Endothelial cell of umbilical vein (primary cell): ENCODE measurements around the gene QRICH2. TPM values are rescaled to one million over a fixed set of nuclear protein-coding genes. Genes with fewer than 3 reads are reported as not detected.
"Not testable (repeated sequence)": the region's sequence is repeated elsewhere in the genome, so short reads cannot be mapped to it uniquely, and the experiment has no call there.

ENCODE experiments used
- BruUV-seq: library from RNA; stranded (reverse); fragments of 400-500 nt; replicated peaks from 2 replicates; lab custom pipeline; 2021; lab: Mats Ljungman, UMichigan
- CTCF ChIA-PET: fragments of 300-600, 350-600 bp; sonication (Branson Sonifier 250); formaldehyde crosslinking; loops from one replicate; lab custom pipeline; 2021; ENCODE audit warnings: antibody characterized with exemption, inconsistent platforms; lab: Charles Lee
- POLR2A ChIA-PET: fragments of 300-600, 350-600 bp; sonication (Branson Sonifier 250); formaldehyde crosslinking; loops from one replicate; lab custom pipeline; 2021; ENCODE audit warnings: antibody characterized with exemption, inconsistent platforms; lab: Charles Lee
- DNase-seq: peaks from one replicate; pipeline ENCODE4 v3.0.0-alpha.2; 2011; ENCODE audit warnings: low read depth, low spot score
- FAIRE-seq: peaks from 2 replicates; lab custom pipeline; 2011; peaks lifted over from hg19 to GRCh38; lab: Jason Lieb, UNC
- H2AFZ ChIP-seq: 2 replicates; pipeline ENCODE4 v1.6.0; 2012; ENCODE audit warnings: low read depth, low read length, control low read depth, inconsistent platforms
- H3K27ac ChIP-seq: 2 replicates; pipeline ENCODE4 v1.5.1; 2011; ENCODE audit warnings: low read depth, mild to moderate bottlenecking, control low read depth, low read length, moderate library complexity; ENCODE audit not compliant: insufficient read depth
- H3K27me3 ChIP-seq, 2 experiments: 2 replicates each; pipeline versions ENCODE4 v1.6.0 to v1.6.1; 2011; ENCODE audit warnings: low read length in 2 of 2, mixed read lengths in 1 of 2; ENCODE audit not compliant: control insufficient read depth in 2 of 2, insufficient read depth in 2 of 2
- H3K36me3 ChIP-seq, 2 experiments: 2 replicates in 1 of 2; 3 replicates in 1 of 2; pipeline ENCODE4 v1.5.1; 2011; ENCODE audit warnings: low read length in 2 of 2, mild to moderate bottlenecking in 1 of 2, moderate library complexity in 1 of 2; ENCODE audit not compliant: control insufficient read depth in 2 of 2, insufficient read depth in 2 of 2; ENCODE audit errors: extremely low read depth in 1 of 2
- H3K4me1 ChIP-seq: 3 replicates; pipeline ENCODE4 v1.5.1; 2011; ENCODE audit warnings: mild to moderate bottlenecking, low read length; ENCODE audit not compliant: control insufficient read depth, insufficient read depth; ENCODE audit errors: extremely low read depth
- H3K4me2 ChIP-seq: 2 replicates; pipeline ENCODE4 v1.6.1; 2011; ENCODE audit warnings: low read length, control low read depth, mixed read lengths; ENCODE audit not compliant: insufficient read depth
- H3K4me3 ChIP-seq, 3 experiments: fragments of 200-600 bp in 1 of 3; sonication (generic), shearing (Covaris generic) in 1 of 3; replicated peaks in 1 of 3; 2 replicates each; pipeline ENCODE4 v1.5.1; 2011 to 2016; ENCODE audit warnings: control low read depth in 3 of 3, low read length in 3 of 3, mild to moderate bottlenecking in 2 of 3, inconsistent platforms in 1 of 3, low read depth in 1 of 3, moderate library complexity in 1 of 3; ENCODE audit not compliant: insufficient read depth in 1 of 3
- H3K79me2 ChIP-seq: 2 replicates; pipeline ENCODE4 v1.6.0; 2012; ENCODE audit warnings: low read length, inconsistent platforms; ENCODE audit not compliant: control insufficient read depth, insufficient read depth
- H3K9ac ChIP-seq: replicated peaks from 2 replicates; pipeline ENCODE3; 2011; ENCODE audit warnings: low read length, control low read depth; ENCODE audit not compliant: insufficient read depth; ENCODE audit errors: extremely low read depth
- H3K9me1 ChIP-seq: replicated peaks from 3 replicates; pipeline ENCODE4 v1.6.0; 2011; ENCODE audit warnings: mild to moderate bottlenecking, low read length; ENCODE audit not compliant: control insufficient read depth, insufficient read depth; ENCODE audit errors: extremely low read depth
- H3K9me3 ChIP-seq: replicated peaks from 2 replicates; pipeline ENCODE4 v1.5.1; 2012; ENCODE audit warnings: low read length, inconsistent platforms; ENCODE audit not compliant: control insufficient read depth, insufficient read depth
- H4K20me1 ChIP-seq: replicated peaks from 2 replicates; pipeline ENCODE3; 2011; ENCODE audit warnings: mild to moderate bottlenecking, low read length; ENCODE audit not compliant: control insufficient read depth, insufficient read depth; ENCODE audit errors: extremely low read depth
- CTCF ChIP-seq, 2 donors: IDR thresholded peaks; 1 replicate in 1 of 2; 2 replicates in 1 of 2; pipeline ENCODE4 v1.5.1; 2011; ENCODE audit warnings: low read length in 2 of 2, mild to moderate bottlenecking in 2 of 2, moderate library complexity in 2 of 2, control low read depth in 1 of 2, inconsistent platforms in 1 of 2, low read depth in 1 of 2; ENCODE audit not compliant: insufficient read depth in 1 of 2; ENCODE audit errors: extremely low read depth in 1 of 2
- EZH2 ChIP-seq: IDR thresholded peaks from 2 replicates; pipeline ENCODE4 v1.6.1; 2012; ENCODE audit warnings: borderline replicate concordance, low read depth, mild to moderate bottlenecking, moderate library complexity, low read length, inconsistent platforms; ENCODE audit not compliant: severe bottlenecking
- FOS ChIP-seq: IDR thresholded peaks from 2 replicates; pipeline ENCODE4 v1.6.1; 2011; ENCODE audit warnings: mild to moderate bottlenecking, low read length, moderate library complexity, borderline replicate concordance; ENCODE audit not compliant: insufficient read depth
- GATA2 ChIP-seq: IDR thresholded peaks from 2 replicates; pipeline ENCODE4 v1.7.0; 2011; ENCODE audit warnings: low read depth, mild to moderate bottlenecking, moderate library complexity, mixed read lengths, low read length; ENCODE audit not compliant: insufficient read length, insufficient read depth
- JUN ChIP-seq: IDR thresholded peaks from 2 replicates; pipeline ENCODE4 v1.6.1; 2011; ENCODE audit warnings: borderline replicate concordance, low read depth; ENCODE audit not compliant: insufficient read length, insufficient read depth
- MYC ChIP-seq: IDR thresholded peaks from one replicate; pipeline ENCODE4 v1.6.1; 2011; ENCODE audit warnings: mild to moderate bottlenecking, low read depth, low read length
- POLR2A ChIP-seq: IDR thresholded peaks from 2 replicates; pipeline ENCODE4 v1.6.1; 2012; ENCODE audit warnings: low read depth, mild to moderate bottlenecking, control low read depth, low read length
- POLR2AphosphoS5 ChIP-seq: IDR thresholded peaks from 2 replicates; pipeline ENCODE4 v1.6.1; 2012; ENCODE audit warnings: low read depth, mild to moderate bottlenecking, control low read depth, low read length, moderate library complexity; ENCODE audit not compliant: insufficient read depth
- dilution Hi-C: fragments of 300-500 bp; cut with MboI; formaldehyde crosslinking; loops from one replicate; pipeline ENCODE4 v1.15.0; 2019; ENCODE audit warnings: low sequenced_read_pairs; ENCODE audit not compliant: extremely low pct_ligation_motif_present
- intact Hi-C: fragments of 100-400 bp; cut with micrococcal nuclease; formaldehyde crosslinking; loops from one replicate; pipeline ENCODE4 v1.10.0; 2022
- polyA plus RNA-seq, 4 experiments: library from polyadenylated mRNA; depleted of rRNA in 3 of 4; stranded (reverse) in 3 of 4; unstranded in 1 of 4; fragments of >200 nt; gene quantifications; 2 replicates each; pipeline versions ENCODE4 v1.2.1 to v1.2.3, GENCODE V29; 2011 to 2012; ENCODE audit warnings: missing spikeins in 1 of 4
- total RNA-seq: library from RNA; stranded (reverse); gene quantifications from 2 replicates; pipeline ENCODE4 v1.2.3, GENCODE V29; 2021
- TF ChIP-seq, protein P1 (sequence below): IDR thresholded peaks from 2 replicates; pipeline ENCODE4 v1.6.1; 2011; ENCODE audit not compliant: insufficient read depth, insufficient read length

QRICH2 gene
- total and polyA plus RNA-seq, 2 donors (not counting 3 experiments of a cell fraction or from before 2014, with no cell fraction given) = 6.7 to 9.6 TPM

- POLR2A ChIA-PET = no interaction called here
- Histone ChIP-seq H2AFZ (no peak overlapping the region), H3K27me3 (no peaks in the 10 kb centered on the region), H3K4me2 (no peak overlapping the region), H3K9me1 (no peaks in the 10 kb centered on the region), H3K4me3 (no peak overlapping the region), H3K79me2 (no peaks in the 10 kb centered on the region), H3K27ac (no peak overlapping the region), H3K36me3 (peaks cover 7 to 8% of the 10 kb centered on the region in 2 experiments), H3K9me3 (no peaks in the 10 kb centered on the region), H4K20me1 (no peaks in the 10 kb centered on the region), H3K9ac (no peak overlapping the region), H3K4me1 (no peaks in the 10 kb centered on the region)
- CTCF ChIA-PET = interaction anchor here (0.8 to 4.2 kb wide), 5 partner anchors 10 to 91 kb away, joined by 3 to 24 read pairs (median 3); partner anchors contain the start of gene SPHK1
- intact Hi-C loops (no loop called here), dilution Hi-C loops (no loop called here)
- FAIRE-seq = no peak
- no TSS peak for BruUV-seq
- TF ChIP-seq CTCF (IDR thresholded peaks at IDR 0.05; ENCODE audit: extremely low read depth in 1 of 2, insufficient read depth in 1 of 2, low read depth in 1 of 2, low read length in 2 of 2) (no peak), POLR2A (no peak), FOS (no peak), EZH2 (no peak), JUN (no peak), MYC (no peak), POLR2AphosphoS5 (no peak), GATA2 (no peak)
- TF ChIP-seq, protein P1, sequence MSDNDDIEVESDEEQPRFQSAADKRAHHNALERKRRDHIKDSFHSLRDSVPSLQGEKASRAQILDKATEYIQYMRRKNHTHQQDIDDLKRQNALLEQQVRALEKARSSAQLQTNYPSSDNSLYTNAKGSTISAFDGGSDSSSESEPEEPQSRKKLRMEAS = no peak
- no peak for DNase-seq
These were observed 644 bp downstream of the QRICH2 start for GRCh38 chr17:76307299-76307965.

GRCh38 chr17:76305135-76305454 is 3.0 kb downstream of the QRICH2 start:
- H3K27me3 ChIP-seq, H4K20me1 ChIP-seq, H3K36me3 ChIP-seq, H3K4me3 ChIP-seq, H2AFZ ChIP-seq, DNase-seq, H3K9me3 ChIP-seq, dilution Hi-C loops, FAIRE-seq, H3K9me1 ChIP-seq, H3K4me1 ChIP-seq, H3K79me2 ChIP-seq, POLR2A ChIA-PET, H3K4me2 ChIP-seq, H3K9ac ChIP-seq, BruUV-seq, H3K27ac ChIP-seq, intact Hi-C loops: not testable (repeated sequence)
- CTCF ChIA-PET = interaction anchor here (1.4 to 8.6 kb wide), 7 partner anchors 33 to 153 kb away, joined by 3 to 155 read pairs (median 13); partner anchors contain the start of gene SPHK1
